Thoracic aorta (tissue), 2 donors: ENCODE results near the gene PDLIM5. TPM values are rescaled to one million over a fixed set of nuclear protein-coding genes. Genes with fewer than 3 reads are reported as not detected.

Experiments used
- ATAC-seq: fragments of 150-250 bp; one replicate; pipeline ENCODE4 v1.8.0; 2017; ENCODE audit warnings: low read depth; ENCODE audit not compliant: insufficient number of reproducible peaks, low FRiP score
- DNase-seq: peaks from one replicate; pipeline ENCODE4 v3.0.0-alpha.2; 2020; ENCODE audit warnings: low spot score
- H3K27ac ChIP-seq, 2 donors: fragments of 200-600 bp; sonication (generic); 1 replicate in 1 of 2; 2 replicates in 1 of 2; pipeline ENCODE4 v1.5.1; 2016; ENCODE audit warnings: mild to moderate bottlenecking in 2 of 2, moderate library complexity in 2 of 2
- H3K27me3 ChIP-seq: fragments of 200-600 bp; sonication (generic); replicated peaks from 2 replicates; pipeline ENCODE4 v1.6.0; 2016; ENCODE audit warnings: mild to moderate bottlenecking; ENCODE audit not compliant: insufficient read depth
- H3K36me3 ChIP-seq: fragments of 200-600 bp; sonication (generic); one replicate; pipeline ENCODE4 v1.5.1; 2016
- H3K4me1 ChIP-seq, 2 donors: fragments of 200-600 bp; sonication (generic); 1 replicate in 1 of 2; 2 replicates in 1 of 2; pipeline versions ENCODE4 v1.5.1 to v1.6.0; 2016; ENCODE audit warnings: low read depth in 2 of 2, mild to moderate bottlenecking in 1 of 2; ENCODE audit not compliant: control insufficient read depth in 1 of 2
- H3K4me3 ChIP-seq: fragments of 200-600 bp; sonication (generic); 2 replicates; pipeline ENCODE4 v1.5.1; 2016; ENCODE audit warnings: mild to moderate bottlenecking
- H3K9me3 ChIP-seq: fragments of 200-600 bp; sonication (generic); 2 replicates; pipeline ENCODE4 v1.5.1; 2016
- total RNA-seq, 2 donors: library from RNA; depleted of rRNA; stranded (reverse); fragments of >200 nt; gene quantifications; one replicate each; pipeline versions ENCODE4 v1.1.0 to v1.2.3, GENCODE V29; 2016
- TF ChIP-seq, protein P1 (sequence below): fragments of 200-600 bp; sonication (generic); IDR thresholded peaks from one replicate; pipeline ENCODE4 v1.5.1; 2019; ENCODE audit warnings: antibody characterized with exemption

PDLIM5 gene
- total RNA-seq, 2 donors from 2014 or later = 275 to 328 TPM

GRCh38 chr4:94566420-94566819 lies 114.7 kb downstream of the PDLIM5 start:
- Histone ChIP-seq H3K9me3 (no peaks in the 10 kb centered on the region), H3K27me3 (no peaks in the 10 kb centered on the region), H3K4me3 (no peak overlapping the region), H3K27ac (no peak overlapping the region), H3K36me3 (no peaks in the 10 kb centered on the region), H3K4me1 (peaks cover 54 to 80% of the 10 kb centered on the region in 2 donors)
- ATAC-seq (no peak), DNase-seq (no peak)
- TF ChIP-seq, protein P1, sequence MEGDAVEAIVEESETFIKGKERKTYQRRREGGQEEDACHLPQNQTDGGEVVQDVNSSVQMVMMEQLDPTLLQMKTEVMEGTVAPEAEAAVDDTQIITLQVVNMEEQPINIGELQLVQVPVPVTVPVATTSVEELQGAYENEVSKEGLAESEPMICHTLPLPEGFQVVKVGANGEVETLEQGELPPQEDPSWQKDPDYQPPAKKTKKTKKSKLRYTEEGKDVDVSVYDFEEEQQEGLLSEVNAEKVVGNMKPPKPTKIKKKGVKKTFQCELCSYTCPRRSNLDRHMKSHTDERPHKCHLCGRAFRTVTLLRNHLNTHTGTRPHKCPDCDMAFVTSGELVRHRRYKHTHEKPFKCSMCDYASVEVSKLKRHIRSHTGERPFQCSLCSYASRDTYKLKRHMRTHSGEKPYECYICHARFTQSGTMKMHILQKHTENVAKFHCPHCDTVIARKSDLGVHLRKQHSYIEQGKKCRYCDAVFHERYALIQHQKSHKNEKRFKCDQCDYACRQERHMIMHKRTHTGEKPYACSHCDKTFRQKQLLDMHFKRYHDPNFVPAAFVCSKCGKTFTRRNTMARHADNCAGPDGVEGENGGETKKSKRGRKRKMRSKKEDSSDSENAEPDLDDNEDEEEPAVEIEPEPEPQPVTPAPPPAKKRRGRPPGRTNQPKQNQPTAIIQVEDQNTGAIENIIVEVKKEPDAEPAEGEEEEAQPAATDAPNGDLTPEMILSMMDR = no peak

- Histone ChIP-seq H3K27me3 (no peaks in the 10 kb centered on the region), H3K9me3 (no peaks in the 10 kb centered on the region), H3K27ac (peak overlapping the region in 1 of 2 donors; percentile 0), H3K36me3 (no peaks in the 10 kb centered on the region), H3K4me1 (peaks cover 40 to 80% of the 10 kb centered on the region in 2 donors), H3K4me3 (peak overlapping the region; percentile 12)
- ATAC-seq = no peak
- no peak for DNase-seq
- TF ChIP-seq, protein P1 = no peak
Observed at GRCh38 chr4:94567811-94568210, 116.1 kb downstream of the PDLIM5 start.

GRCh38 chr4:94570558-94570957 lies 118.8 kb downstream of the PDLIM5 start:
- H3K36me3 ChIP-seq = no peaks in the 10 kb centered on the region
- H3K27ac ChIP-seq = no peak overlapping the region
- no peak for DNase-seq
- TF ChIP-seq, protein P1 = no peak
- no peak for ATAC-seq
- no peak overlapping the region for H3K4me3 ChIP-seq
- H3K27me3 ChIP-seq = no peaks in the 10 kb centered on the region
- H3K9me3 ChIP-seq = no peaks in the 10 kb centered on the region
- peaks cover 33 to 83% of the 10 kb centered on the region in 2 donors for H3K4me1 ChIP-seq

- Histone ChIP-seq H3K4me1 (peaks cover 31 to 85% of the 10 kb centered on the region in 2 donors), H3K36me3 (no peaks in the 10 kb centered on the region), H3K27me3 (no peaks in the 10 kb centered on the region), H3K27ac (no peak overlapping the region), H3K4me3 (no peak overlapping the region), H3K9me3 (no peaks in the 10 kb centered on the region)
- DNase-seq = no peak
- TF ChIP-seq, protein P1 = no peak
- no peak for ATAC-seq
Observed at GRCh38 chr4:94571298-94571697, 119.6 kb downstream of the PDLIM5 start.

GRCh38 chr4:94571715-94572114 lies 120.0 kb downstream of the PDLIM5 start:
- Histone ChIP-seq H3K4me1 (peaks cover 30 to 86% of the 10 kb centered on the region in 2 donors), H3K9me3 (no peaks in the 10 kb centered on the region), H3K27me3 (no peaks in the 10 kb centered on the region), H3K27ac (no peak overlapping the region), H3K4me3 (no peak overlapping the region), H3K36me3 (no peaks in the 10 kb centered on the region)
- DNase-seq (no peak), ATAC-seq (no peak)
- TF ChIP-seq, protein P1 = no peak
